HG03103 (cell line): ENCODE measurements around the gene GTF2IRD1.
"Not testable (repeated sequence)": the region's sequence is repeated elsewhere in the genome, so short reads cannot be mapped to it uniquely, and the experiment has no call there.

Source experiments
- ATAC-seq: cut with Tn5 transposase; IDR thresholded peaks from one replicate; pipeline ENCODE4 v1.9.1; 2021; ENCODE audit warnings: low read depth; ENCODE audit not compliant: unreplicated experiment

Gene GTF2IRD1

GRCh38 chr7:74453322-74454011 is at the start of gene GTF2IRD1:
TSS of gene GTF2IRD1 (plus strand) at chr7:74453906. CDS start at chr7:74508081, 54,175 bp downstream.
- no peak for ATAC-seq

GRCh38 chr7:74404388-74404700 is 49.4 kb upstream of the GTF2IRD1 start:
- ATAC-seq, result no peak

- ATAC-seq, result no peak
Observed at GRCh38 chr7:74404741-74405140, 49.0 kb upstream of the GTF2IRD1 start.

GRCh38 chr7:74405191-74405898 is 48.4 kb upstream of the GTF2IRD1 start:
- ATAC-seq, result no peak

GRCh38 chr7:74405899-74406512 is 47.7 kb upstream of the GTF2IRD1 start:
- no peak for ATAC-seq

GRCh38 chr7:74407958-74408357 is 45.7 kb upstream of the GTF2IRD1 start:
- ATAC-seq, result no peak

GRCh38 chr7:74409571-74409970 is 44.1 kb upstream of the GTF2IRD1 start:
- no peak for ATAC-seq

- ATAC-seq, result no peak
Observed at GRCh38 chr7:74410772-74411171, 42.9 kb upstream of the GTF2IRD1 start.

- ATAC-seq, result not testable (repeated sequence)
Observed at GRCh38 chr7:74411571-74411970, 42.1 kb upstream of the GTF2IRD1 start.

- no peak for ATAC-seq
Observed at GRCh38 chr7:74412056-74412455, 41.6 kb upstream of the GTF2IRD1 start.

GRCh38 chr7:74412603-74413002 is 41.1 kb upstream of the GTF2IRD1 start:
- no peak for ATAC-seq

GRCh38 chr7:74414595-74415333 is 38.9 kb upstream of the GTF2IRD1 start:
- ATAC-seq, result not testable (repeated sequence)

GRCh38 chr7:74417419-74417971 is 36.2 kb upstream of the GTF2IRD1 start:
- ATAC-seq, result no peak

GRCh38 chr7:74418076-74418475 is 35.6 kb upstream of the GTF2IRD1 start:
- ATAC-seq, result no peak

- no peak for ATAC-seq
Observed at GRCh38 chr7:74418538-74418937, 35.2 kb upstream of the GTF2IRD1 start.

- not testable (repeated sequence) for ATAC-seq
Observed at GRCh38 chr7:74419232-74419631, 34.5 kb upstream of the GTF2IRD1 start.

- ATAC-seq, result no peak
Observed at GRCh38 chr7:74420006-74420405, 33.7 kb upstream of the GTF2IRD1 start.

- no peak for ATAC-seq
Observed at GRCh38 chr7:74424291-74424880, 29.3 kb upstream of the GTF2IRD1 start.

GRCh38 chr7:74428023-74428422 is 25.7 kb upstream of the GTF2IRD1 start:
- ATAC-seq, result no peak

- ATAC-seq, result no peak
Observed at GRCh38 chr7:74429153-74429747, 24.5 kb upstream of the GTF2IRD1 start.
